GM04504 (cell line): ENCODE data around the gene ADGRG1.

Source experiments
- DNase-seq: peaks from one replicate; pipeline ENCODE4 v3.0.0-alpha.2; 2012; ENCODE audit warnings: low read depth

Gene ADGRG1

GRCh38 chr16:57606147-57606846, 22.1 kb upstream of the ADGRG1 start:
- no peak for DNase-seq

- DNase-seq: no peak
Measured at GRCh38 chr16:57606847-57607501, 21.5 kb upstream of the ADGRG1 start.

GRCh38 chr16:57607676-57608461, 20.6 kb upstream of the ADGRG1 start:
- no peak for DNase-seq

- DNase-seq: no peak
Measured at GRCh38 chr16:57608462-57609113, 19.8 kb upstream of the ADGRG1 start.

GRCh38 chr16:57609541-57610401, 18.7 kb upstream of the ADGRG1 start:
- no peak for DNase-seq

- no peak for DNase-seq
Measured at GRCh38 chr16:57610611-57611010, 17.8 kb upstream of the ADGRG1 start.

GRCh38 chr16:57611181-57611580, 17.2 kb upstream of the ADGRG1 start:
- no peak for DNase-seq

- DNase-seq: no peak
Measured at GRCh38 chr16:57611706-57612105, 16.7 kb upstream of the ADGRG1 start.

- no peak for DNase-seq
Measured at GRCh38 chr16:57612494-57612893, 15.9 kb upstream of the ADGRG1 start.

GRCh38 chr16:57613514-57613913, 14.9 kb upstream of the ADGRG1 start:
- no peak for DNase-seq

GRCh38 chr16:57614536-57614935, 13.9 kb upstream of the ADGRG1 start:
- DNase-seq: no peak

GRCh38 chr16:57614944-57615343, 13.5 kb upstream of the ADGRG1 start:
- no peak for DNase-seq

GRCh38 chr16:57615813-57616212, 12.6 kb upstream of the ADGRG1 start:
- DNase-seq: no peak

GRCh38 chr16:57616241-57616640, 12.2 kb upstream of the ADGRG1 start:
- DNase-seq: no peak

GRCh38 chr16:57616876-57617275, 11.6 kb upstream of the ADGRG1 start:
- DNase-seq: no peak

GRCh38 chr16:57617604-57618111, 10.8 kb upstream of the ADGRG1 start:
- DNase-seq: no peak

- no peak for DNase-seq
Measured at GRCh38 chr16:57618296-57619132, 9.9 kb upstream of the ADGRG1 start.

- no peak for DNase-seq
Measured at GRCh38 chr16:57619133-57619605, 9.3 kb upstream of the ADGRG1 start.

- DNase-seq: no peak
Measured at GRCh38 chr16:57619606-57620334, 8.7 kb upstream of the ADGRG1 start.
